Smooth muscle cell (in vitro differentiated cells): ENCODE data around the gene LCT. TPM values are rescaled to one million over a fixed set of nuclear protein-coding genes. Genes with fewer than 3 reads are reported as not detected.
"Not testable (repeated sequence)": the region's sequence is repeated elsewhere in the genome, so short reads cannot be mapped to it uniquely, and the experiment has no call there.

Experiments used
- DNase-seq: peaks from one replicate; lab custom pipeline; 2025; ENCODE audit not compliant: unreplicated experiment; lab: John Stamatoyannopoulos, UW
- H2AFZ ChIP-seq: fragments of 200-600 bp; sonication (generic); 2 replicates; pipeline ENCODE4 v1.6.0; 2016; ENCODE audit warnings: antibody characterized with exemption, low read depth, mild to moderate bottlenecking
- H3F3A ChIP-seq: fragments of 200-600 bp; sonication (generic); 2 replicates; pipeline ENCODE4 v1.6.0; 2017; ENCODE audit warnings: antibody characterized with exemption, low read depth
- H3K27ac ChIP-seq: fragments of 200-600 bp; sonication (generic); 2 replicates; pipeline ENCODE4 v1.5.1; 2016; ENCODE audit warnings: low read depth, mild to moderate bottlenecking
- H3K27me3 ChIP-seq: fragments of 200-600 bp; sonication (generic); 2 replicates; pipeline ENCODE4 v1.6.1; 2016; ENCODE audit warnings: low read depth, mild to moderate bottlenecking
- H3K36me3 ChIP-seq: fragments of 200-600 bp; sonication (generic); 2 replicates; pipeline ENCODE4 v1.5.1; 2016; ENCODE audit warnings: low read depth
- H3K4me1 ChIP-seq: fragments of 200-600 bp; sonication (generic); 2 replicates; pipeline ENCODE4 v1.5.1; 2016; ENCODE audit warnings: low read depth
- H3K4me2 ChIP-seq: fragments of 200-600 bp; sonication (generic); 2 replicates; pipeline ENCODE4 v1.6.0; 2016; ENCODE audit warnings: mild to moderate bottlenecking
- H3K4me3 ChIP-seq: fragments of 200-600 bp; sonication (generic); 2 replicates; pipeline ENCODE4 v1.5.1; 2016; ENCODE audit warnings: mild to moderate bottlenecking
- H3K79me2 ChIP-seq: fragments of 200-600 bp; sonication (generic); 2 replicates; pipeline ENCODE4 v1.6.0; 2016; ENCODE audit warnings: low read depth, mild to moderate bottlenecking
- H3K9ac ChIP-seq: fragments of 200-600 bp; sonication (generic); 2 replicates; pipeline ENCODE4 v1.6.0; 2016; ENCODE audit warnings: low read depth
- H3K9me3 ChIP-seq: fragments of 200-600 bp; sonication (generic); replicated peaks from 2 replicates; pipeline ENCODE4 v1.5.1; 2016; ENCODE audit warnings: low read depth
- H4K20me1 ChIP-seq: fragments of 200-600 bp; sonication (generic); 2 replicates; pipeline ENCODE4 v1.6.0; 2016; ENCODE audit warnings: low read depth
- WGBS: methylation state at CpG from one replicate; pipeline ENCODE4 v1.1.7; 2016; ENCODE audit warnings: low lambda C conversion rate; 5-methylcytosine and 5-hydroxymethylcytosine counted together
- polyA plus RNA-seq: library from polyadenylated mRNA; unstranded; fragments of >200 nt; fragmentation: Nextera tagmentation; extraction: Ambion mirVana; gene quantifications from 2 replicates; pipeline ENCODE4 v1.2.1, GENCODE V29; 2016
- total RNA-seq: library from RNA; depleted of rRNA; stranded (reverse); fragments of >200 nt; gene quantifications from 2 replicates; pipeline ENCODE4 v1.2.3, GENCODE V29; 2014
- TF ChIP-seq, protein P1 (sequence below): fragments of 200-600 bp; sonication (generic); IDR thresholded peaks from 2 replicates; pipeline ENCODE4 v1.5.1; 2017; ENCODE audit warnings: borderline replicate concordance, mild to moderate bottlenecking, antibody characterized with exemption; ENCODE audit not compliant: insufficient read depth, poor library complexity, severe bottlenecking

Gene LCT
- total and polyA plus RNA-seq, 2 experiments from 2014 or later, result 0.31 TPM; not detected in 1

DNA sequence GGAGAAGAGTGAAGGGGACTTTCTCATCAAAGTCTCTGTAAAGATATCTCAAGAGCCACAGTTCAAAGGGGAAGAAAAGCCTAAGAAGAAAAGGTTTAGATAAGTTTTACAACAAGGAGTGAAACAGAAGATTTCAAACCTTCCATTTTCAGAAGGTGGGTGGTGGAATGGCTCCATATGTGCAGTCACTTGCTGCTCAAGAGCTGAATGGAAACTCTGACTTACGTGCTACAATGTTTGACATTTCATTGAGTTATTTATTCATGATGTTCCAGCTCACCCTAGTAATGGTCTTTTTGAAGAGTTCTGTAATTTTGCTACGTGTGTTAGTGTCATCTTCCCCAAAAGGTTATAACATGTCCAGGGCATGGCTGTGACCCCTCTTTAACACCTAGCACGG, 21.7 kb downstream of the LCT start:
- DNase-seq, result no peak
- Histone ChIP-seq H3K9me3 (no peaks in the 10 kb centered on the region), H3K27ac (no peak overlapping the region), H3K79me2 (no peaks in the 10 kb centered on the region), H3K27me3 (no peaks in the 10 kb centered on the region), H3F3A (no peaks in the 10 kb centered on the region), H3K4me1 (no peaks in the 10 kb centered on the region), H3K36me3 (no peaks in the 10 kb centered on the region), H3K4me2 (no peak overlapping the region), H2AFZ (no peak overlapping the region), H3K4me3 (no peak overlapping the region), H4K20me1 (no peaks in the 10 kb centered on the region), H3K9ac (no peak overlapping the region)
- TF ChIP-seq, protein P1, sequence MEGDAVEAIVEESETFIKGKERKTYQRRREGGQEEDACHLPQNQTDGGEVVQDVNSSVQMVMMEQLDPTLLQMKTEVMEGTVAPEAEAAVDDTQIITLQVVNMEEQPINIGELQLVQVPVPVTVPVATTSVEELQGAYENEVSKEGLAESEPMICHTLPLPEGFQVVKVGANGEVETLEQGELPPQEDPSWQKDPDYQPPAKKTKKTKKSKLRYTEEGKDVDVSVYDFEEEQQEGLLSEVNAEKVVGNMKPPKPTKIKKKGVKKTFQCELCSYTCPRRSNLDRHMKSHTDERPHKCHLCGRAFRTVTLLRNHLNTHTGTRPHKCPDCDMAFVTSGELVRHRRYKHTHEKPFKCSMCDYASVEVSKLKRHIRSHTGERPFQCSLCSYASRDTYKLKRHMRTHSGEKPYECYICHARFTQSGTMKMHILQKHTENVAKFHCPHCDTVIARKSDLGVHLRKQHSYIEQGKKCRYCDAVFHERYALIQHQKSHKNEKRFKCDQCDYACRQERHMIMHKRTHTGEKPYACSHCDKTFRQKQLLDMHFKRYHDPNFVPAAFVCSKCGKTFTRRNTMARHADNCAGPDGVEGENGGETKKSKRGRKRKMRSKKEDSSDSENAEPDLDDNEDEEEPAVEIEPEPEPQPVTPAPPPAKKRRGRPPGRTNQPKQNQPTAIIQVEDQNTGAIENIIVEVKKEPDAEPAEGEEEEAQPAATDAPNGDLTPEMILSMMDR, result no peak
- 81% methylated on average over 3 of the region's 3 CpGs for WGBS

DNA sequence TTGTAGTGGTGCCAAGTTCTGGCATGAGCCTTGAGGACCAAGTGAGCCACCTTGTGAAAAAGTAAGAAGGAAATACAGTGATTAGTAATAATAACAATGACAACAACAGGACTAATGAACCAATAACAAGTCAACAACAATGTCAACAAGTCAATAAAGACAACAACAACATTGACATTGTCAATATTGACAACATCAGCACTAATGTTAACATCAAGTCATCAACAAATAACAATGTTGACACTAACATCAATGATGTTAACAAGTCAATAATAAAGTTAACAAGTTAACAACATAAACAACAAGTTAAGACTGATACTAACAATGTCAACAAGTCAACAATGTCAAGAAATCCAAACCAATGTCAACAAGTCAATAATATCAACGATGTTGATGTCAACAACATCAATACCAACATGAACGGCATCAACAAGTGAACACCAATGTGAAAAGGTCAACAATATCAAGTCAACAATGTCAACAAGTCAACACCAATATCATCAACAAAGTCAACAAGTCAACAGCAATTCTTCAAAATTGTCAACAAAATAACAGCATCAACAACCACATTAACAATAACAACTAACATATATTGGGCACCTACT, 24.0 kb downstream of the LCT start:
- TF ChIP-seq, protein P1, result no peak
- DNase-seq, result no peak
- no peaks in the 10 kb centered on the region for H4K20me1 ChIP-seq
- H3K79me2 ChIP-seq, result no peaks in the 10 kb centered on the region
- H2AFZ ChIP-seq, result no peak overlapping the region
- H3K9ac ChIP-seq, result no peak overlapping the region
- H3K4me1 ChIP-seq, result no peaks in the 10 kb centered on the region
- H3K36me3 ChIP-seq, result no peaks in the 10 kb centered on the region
- no peaks in the 10 kb centered on the region for H3F3A ChIP-seq
- 82% methylated on average over 2 of the region's 2 CpGs for WGBS
- no peak overlapping the region for H3K27ac ChIP-seq
- no peaks in the 10 kb centered on the region for H3K9me3 ChIP-seq
- H3K27me3 ChIP-seq, result no peaks in the 10 kb centered on the region
- H3K4me3 ChIP-seq, result no peak overlapping the region
- no peak overlapping the region for H3K4me2 ChIP-seq

DNA sequence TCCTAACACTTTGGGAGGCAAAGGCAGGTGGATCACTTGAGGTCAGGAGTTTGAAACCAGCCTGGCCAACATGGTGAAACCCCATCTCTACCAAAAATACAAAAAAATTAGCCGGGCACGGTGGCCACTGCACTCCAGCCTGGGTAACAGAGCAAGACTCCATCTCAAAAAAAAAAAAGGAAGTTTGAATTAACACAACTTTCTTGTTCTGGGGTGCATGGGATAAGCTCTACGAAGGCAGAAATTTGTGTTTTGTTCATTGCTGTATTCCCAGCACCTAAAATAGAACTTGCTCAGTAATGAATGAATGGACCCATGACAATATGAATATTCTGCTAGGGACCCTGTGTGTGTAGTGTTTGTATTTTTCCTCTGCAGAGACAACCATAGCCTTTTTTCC, 29.1 kb downstream of the LCT start:
- not testable (repeated sequence) for H3K27me3 ChIP-seq, H2AFZ ChIP-seq, H3K9me3 ChIP-seq, H3K9ac ChIP-seq, H4K20me1 ChIP-seq, H3K79me2 ChIP-seq, H3K36me3 ChIP-seq, DNase-seq, H3K27ac ChIP-seq, H3K4me2 ChIP-seq, H3K4me1 ChIP-seq, H3F3A ChIP-seq, H3K4me3 ChIP-seq
- WGBS, result 90% methylated on average over 3 of the region's 3 CpGs

GRCh38 chr2:135803278-135803677, 33.7 kb downstream of the LCT start:
- no peaks in the 10 kb centered on the region for H3K9me3 ChIP-seq
- 91% methylated on average over 2 of the region's 2 CpGs for WGBS
- no peaks in the 10 kb centered on the region for H4K20me1 ChIP-seq
- H3K27ac ChIP-seq, result no peak overlapping the region
- no peaks in the 10 kb centered on the region for H3K4me1 ChIP-seq
- TF ChIP-seq, protein P1, result no peak
- H3F3A ChIP-seq, result no peaks in the 10 kb centered on the region
- no peak overlapping the region for H2AFZ ChIP-seq
- DNase-seq, result no peak
- no peaks in the 10 kb centered on the region for H3K36me3 ChIP-seq
- H3K9ac ChIP-seq, result no peak overlapping the region
- H3K4me3 ChIP-seq, result no peak overlapping the region
- H3K79me2 ChIP-seq, result no peaks in the 10 kb centered on the region
- no peak overlapping the region for H3K4me2 ChIP-seq
- no peaks in the 10 kb centered on the region for H3K27me3 ChIP-seq
